PFSK-1 (cell line): ENCODE data around the gene C17orf100.

ENCODE experiments used
- POLR2AphosphoS5 ChIP-seq: IDR thresholded peaks from 2 replicates; pipeline ENCODE4 v1.6.1; 2012; ENCODE audit warnings: low read depth, mild to moderate bottlenecking, control low read depth, low read length, moderate library complexity
- TF ChIP-seq, protein P1 (sequence below), 2 experiments: IDR thresholded peaks; 2 replicates each; pipeline versions ENCODE4 v1.6.1 to v1.8.0; 2011 to 2012; ENCODE audit warnings: low read depth in 2 of 2, low read length in 2 of 2, control low read depth in 1 of 2, inconsistent platforms in 1 of 2, mild to moderate bottlenecking in 1 of 2, moderate library complexity in 1 of 2; ENCODE audit not compliant: insufficient read depth in 1 of 2

DNA sequence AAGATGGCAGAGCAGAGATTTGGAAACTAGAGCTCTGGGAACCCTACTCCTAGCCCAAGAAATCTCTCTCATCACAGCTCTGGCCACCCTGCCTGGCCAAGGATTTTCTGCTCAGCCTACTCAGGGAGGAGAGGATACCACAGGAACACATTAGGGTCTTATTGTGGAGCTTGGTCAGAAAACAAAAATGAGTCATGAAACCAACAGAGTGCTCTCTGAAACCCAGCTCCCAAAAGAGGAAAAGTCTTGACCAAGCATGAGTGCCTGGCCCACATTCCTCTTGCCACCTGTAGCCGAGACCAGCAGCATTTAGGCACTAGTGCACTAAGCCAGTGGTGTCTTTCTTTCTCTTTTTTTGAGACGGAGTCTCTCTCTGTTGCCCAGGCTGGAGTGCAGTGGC, 43.5 kb downstream of the C17orf100 start:
- TF ChIP-seq, protein P1, sequence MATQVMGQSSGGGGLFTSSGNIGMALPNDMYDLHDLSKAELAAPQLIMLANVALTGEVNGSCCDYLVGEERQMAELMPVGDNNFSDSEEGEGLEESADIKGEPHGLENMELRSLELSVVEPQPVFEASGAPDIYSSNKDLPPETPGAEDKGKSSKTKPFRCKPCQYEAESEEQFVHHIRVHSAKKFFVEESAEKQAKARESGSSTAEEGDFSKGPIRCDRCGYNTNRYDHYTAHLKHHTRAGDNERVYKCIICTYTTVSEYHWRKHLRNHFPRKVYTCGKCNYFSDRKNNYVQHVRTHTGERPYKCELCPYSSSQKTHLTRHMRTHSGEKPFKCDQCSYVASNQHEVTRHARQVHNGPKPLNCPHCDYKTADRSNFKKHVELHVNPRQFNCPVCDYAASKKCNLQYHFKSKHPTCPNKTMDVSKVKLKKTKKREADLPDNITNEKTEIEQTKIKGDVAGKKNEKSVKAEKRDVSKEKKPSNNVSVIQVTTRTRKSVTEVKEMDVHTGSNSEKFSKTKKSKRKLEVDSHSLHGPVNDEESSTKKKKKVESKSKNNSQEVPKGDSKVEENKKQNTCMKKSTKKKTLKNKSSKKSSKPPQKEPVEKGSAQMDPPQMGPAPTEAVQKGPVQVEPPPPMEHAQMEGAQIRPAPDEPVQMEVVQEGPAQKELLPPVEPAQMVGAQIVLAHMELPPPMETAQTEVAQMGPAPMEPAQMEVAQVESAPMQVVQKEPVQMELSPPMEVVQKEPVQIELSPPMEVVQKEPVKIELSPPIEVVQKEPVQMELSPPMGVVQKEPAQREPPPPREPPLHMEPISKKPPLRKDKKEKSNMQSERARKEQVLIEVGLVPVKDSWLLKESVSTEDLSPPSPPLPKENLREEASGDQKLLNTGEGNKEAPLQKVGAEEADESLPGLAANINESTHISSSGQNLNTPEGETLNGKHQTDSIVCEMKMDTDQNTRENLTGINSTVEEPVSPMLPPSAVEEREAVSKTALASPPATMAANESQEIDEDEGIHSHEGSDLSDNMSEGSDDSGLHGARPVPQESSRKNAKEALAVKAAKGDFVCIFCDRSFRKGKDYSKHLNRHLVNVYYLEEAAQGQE (IDR thresholded peaks at IDR 0.05; ENCODE audit: insufficient read depth in 1 of 2, low read depth in 2 of 2, low read length in 2 of 2) = no peak
- no peak for TF ChIP-seq POLR2AphosphoS5
